ENCODE results near the gene TOM1L1. TPM values are rescaled to one million over a fixed set of nuclear protein-coding genes. Genes with fewer than 3 reads are reported as not detected.

Gene TOM1L1
- polyA plus RNA-seq (2013, experiment 1 of 2) = 28.3 TPM
- 31.0 TPM for polyA plus RNA-seq (2013, experiment 2 of 2)

- no peak within 1 kb of the TSS for H2BK120ac ChIP-seq (ENCODE audit: low read depth, low read length)
- no CpG with 5 or more reads among the region's 67 CpGs for WGBS (ENCODE audit: extremely low coverage, insufficient coverage, low lambda C conversion rate)
- peak within 1 kb of the TSS; percentile 77 for H3K4me3 ChIP-seq (ENCODE audit: low read length)
- peaks cover 3% of the 10 kb centered on the region for H3K79me1 ChIP-seq (ENCODE audit: low read length)
- H3K4me2 ChIP-seq (ENCODE audit: low read length) = peak within 1 kb of the TSS; percentile 72
- peak within 1 kb of the TSS; percentile 84 for H4K8ac ChIP-seq (ENCODE audit: low read depth, low read length)
- peak within 1 kb of the TSS; percentile 94 for H3K23ac ChIP-seq (ENCODE audit: low read length)
- H3K36me3 ChIP-seq (ENCODE audit: control insufficient read depth, insufficient read depth, low read length) = no peaks in the 10 kb centered on the region
- DNase-seq = peak; percentile 88
- no peak within 1 kb of the TSS for H3K4ac ChIP-seq (ENCODE audit: low read depth, low read length)
- H4K5ac ChIP-seq (ENCODE audit: low read length) = no peak within 1 kb of the TSS
- peaks cover 8% of the 10 kb centered on the region for H3K4me1 ChIP-seq (ENCODE audit: control insufficient read depth, low read depth, low read length)
- H3K27me3 ChIP-seq (ENCODE audit: insufficient read depth, low read length, poor library complexity) = no peaks in the 10 kb centered on the region
- H2BK5ac ChIP-seq (ENCODE audit: low read length) = peak within 1 kb of the TSS; percentile 22
- H3K27ac ChIP-seq (ENCODE audit: low read depth, low read length) = peak within 1 kb of the TSS; percentile 89
- peak within 1 kb of the TSS; percentile 92 for H3K56ac ChIP-seq (ENCODE audit: low read length)
- H3K18ac ChIP-seq (ENCODE audit: low read length) = peak within 1 kb of the TSS; percentile 97
- peak within 1 kb of the TSS; percentile 85 for H3K9ac ChIP-seq (ENCODE audit: low read length)
- H3K79me2 ChIP-seq (ENCODE audit: control insufficient read depth, insufficient read depth, low read length) = peaks cover 10% of the 10 kb centered on the region
- no peak within 1 kb of the TSS for H2AK5ac ChIP-seq (ENCODE audit: low read length)
- H2BK15ac ChIP-seq (replicated peaks; ENCODE audit: low read depth) = peak within 1 kb of the TSS; percentile 14
Observed at GRCh38 chr17:54900457-54901229, at the start of gene TOM1L1. Gene TOM1L1 (plus strand): TSS chr17:54900852. CDS start chr17:54900866, 14 bp downstream.

GRCh38 chr17:54859187-54859586 lies 41.5 kb upstream of the TOM1L1 start:
- Histone ChIP-seq H3K79me2 (ENCODE audit: control insufficient read depth, insufficient read depth, low read length) (no peaks in the 10 kb centered on the region), H4K5ac (ENCODE audit: low read length) (no peak overlapping the region), H3K27ac (ENCODE audit: low read depth, low read length) (no peak overlapping the region), H4K8ac (ENCODE audit: low read depth, low read length) (no peak overlapping the region), H3K4me2 (ENCODE audit: low read length) (no peak overlapping the region), H3K79me1 (ENCODE audit: low read length) (no peaks in the 10 kb centered on the region), H3K56ac (ENCODE audit: low read length) (no peak overlapping the region), H2BK120ac (ENCODE audit: low read depth, low read length) (no peak overlapping the region), H2BK15ac (replicated peaks; ENCODE audit: low read depth) (no peak overlapping the region), H2BK5ac (ENCODE audit: low read length) (no peak overlapping the region), H2AK5ac (ENCODE audit: low read length) (no peak overlapping the region), H3K36me3 (ENCODE audit: control insufficient read depth, insufficient read depth, low read length) (no peaks in the 10 kb centered on the region), H3K4me3 (ENCODE audit: low read length) (no peak overlapping the region), H3K18ac (ENCODE audit: low read length) (no peak overlapping the region), H3K9ac (ENCODE audit: low read length) (no peak overlapping the region), H3K4ac (ENCODE audit: low read depth, low read length) (no peak overlapping the region), H3K4me1 (ENCODE audit: control insufficient read depth, low read depth, low read length) (peaks cover 2% of the 10 kb centered on the region), H3K27me3 (ENCODE audit: insufficient read depth, low read length, poor library complexity) (no peaks in the 10 kb centered on the region), H3K23ac (ENCODE audit: low read length) (no peak overlapping the region)
- WGBS (ENCODE audit: extremely low coverage, insufficient coverage, low lambda C conversion rate) = no CpG with 5 or more reads among the region's 2 CpGs
- DNase-seq = no peak

GRCh38 chr17:54860617-54861470 lies 39.8 kb upstream of the TOM1L1 start:
- no peak overlapping the region for H3K4me2 ChIP-seq (ENCODE audit: low read length)
- peak overlapping the region; percentile 71 for H3K56ac ChIP-seq (ENCODE audit: low read length)

GRCh38 chr17:54861471-54861983 lies 39.1 kb upstream of the TOM1L1 start:
- Histone ChIP-seq H3K56ac (ENCODE audit: low read length) (no peak overlapping the region), H4K8ac (ENCODE audit: low read depth, low read length) (no peak overlapping the region), H3K23ac (ENCODE audit: low read length) (no peak overlapping the region), H3K79me2 (ENCODE audit: control insufficient read depth, insufficient read depth, low read length) (no peaks in the 10 kb centered on the region), H3K9ac (ENCODE audit: low read length) (no peak overlapping the region), H3K27ac (ENCODE audit: low read depth, low read length) (no peak overlapping the region), H3K27me3 (ENCODE audit: insufficient read depth, low read length, poor library complexity) (no peaks in the 10 kb centered on the region), H4K5ac (ENCODE audit: low read length) (no peak overlapping the region), H3K4ac (ENCODE audit: low read depth, low read length) (no peak overlapping the region), H2BK5ac (ENCODE audit: low read length) (no peak overlapping the region), H2BK120ac (ENCODE audit: low read depth, low read length) (no peak overlapping the region), H2AK5ac (ENCODE audit: low read length) (no peak overlapping the region), H2BK15ac (replicated peaks; ENCODE audit: low read depth) (no peak overlapping the region), H3K18ac (ENCODE audit: low read length) (no peak overlapping the region), H3K4me3 (ENCODE audit: low read length) (no peak overlapping the region), H3K36me3 (ENCODE audit: control insufficient read depth, insufficient read depth, low read length) (no peaks in the 10 kb centered on the region), H3K79me1 (ENCODE audit: low read length) (no peaks in the 10 kb centered on the region), H3K4me2 (ENCODE audit: low read length) (no peak overlapping the region), H3K4me1 (ENCODE audit: control insufficient read depth, low read depth, low read length) (peaks cover 2% of the 10 kb centered on the region)
- WGBS (ENCODE audit: extremely low coverage, insufficient coverage, low lambda C conversion rate) = no CpG with 5 or more reads among the region's 4 CpGs
- no peak for DNase-seq

More at GRCh38 chr17:54860617-54861470, 39.8 kb upstream of the TOM1L1 start:
- H3K9ac ChIP-seq (ENCODE audit: low read length) = no peak overlapping the region
- peaks cover 2% of the 10 kb centered on the region for H3K4me1 ChIP-seq (ENCODE audit: control insufficient read depth, low read depth, low read length)
- no peak overlapping the region for H2BK120ac ChIP-seq (ENCODE audit: low read depth, low read length)
- no peaks in the 10 kb centered on the region for H3K27me3 ChIP-seq (ENCODE audit: insufficient read depth, low read length, poor library complexity)
- H3K27ac ChIP-seq (ENCODE audit: low read depth, low read length) = no peak overlapping the region
- DNase-seq = peak; percentile 88
- H3K79me2 ChIP-seq (ENCODE audit: control insufficient read depth, insufficient read depth, low read length) = no peaks in the 10 kb centered on the region
- H3K4me3 ChIP-seq (ENCODE audit: low read length) = no peak overlapping the region
- no peaks in the 10 kb centered on the region for H3K36me3 ChIP-seq (ENCODE audit: control insufficient read depth, insufficient read depth, low read length)
- no peak overlapping the region for H2BK5ac ChIP-seq (ENCODE audit: low read length)
- no peaks in the 10 kb centered on the region for H3K79me1 ChIP-seq (ENCODE audit: low read length)
- no peak overlapping the region for H3K18ac ChIP-seq (ENCODE audit: low read length)
- H4K8ac ChIP-seq (ENCODE audit: low read depth, low read length) = no peak overlapping the region
- no CpG with 5 or more reads among the region's 9 CpGs for WGBS (ENCODE audit: extremely low coverage, insufficient coverage, low lambda C conversion rate)
- no peak overlapping the region for H3K4ac ChIP-seq (ENCODE audit: low read depth, low read length)
- no peak overlapping the region for H3K23ac ChIP-seq (ENCODE audit: low read length)
- H2BK15ac ChIP-seq (replicated peaks; ENCODE audit: low read depth) = no peak overlapping the region
- H2AK5ac ChIP-seq (ENCODE audit: low read length) = no peak overlapping the region
- no peak overlapping the region for H4K5ac ChIP-seq (ENCODE audit: low read length)

GRCh38 chr17:54863176-54863575 lies 37.5 kb upstream of the TOM1L1 start:
- no peak overlapping the region for H3K27ac ChIP-seq (ENCODE audit: low read depth, low read length)

More at GRCh38 chr17:54863176-54863575, 37.5 kb upstream of the TOM1L1 start:
- Histone ChIP-seq H4K8ac (ENCODE audit: low read depth, low read length) (no peak overlapping the region), H3K4me1 (ENCODE audit: control insufficient read depth, low read depth, low read length) (peaks cover 2% of the 10 kb centered on the region), H2BK15ac (replicated peaks; ENCODE audit: low read depth) (no peak overlapping the region), H3K79me2 (ENCODE audit: control insufficient read depth, insufficient read depth, low read length) (no peaks in the 10 kb centered on the region), H3K9ac (ENCODE audit: low read length) (no peak overlapping the region), H3K79me1 (ENCODE audit: low read length) (no peaks in the 10 kb centered on the region), H3K4me2 (ENCODE audit: low read length) (no peak overlapping the region), H3K36me3 (ENCODE audit: control insufficient read depth, insufficient read depth, low read length) (no peaks in the 10 kb centered on the region), H3K23ac (ENCODE audit: low read length) (no peak overlapping the region), H2AK5ac (ENCODE audit: low read length) (no peak overlapping the region), H3K56ac (ENCODE audit: low read length) (no peak overlapping the region), H3K27me3 (ENCODE audit: insufficient read depth, low read length, poor library complexity) (no peaks in the 10 kb centered on the region), H3K18ac (ENCODE audit: low read length) (no peak overlapping the region), H2BK5ac (ENCODE audit: low read length) (no peak overlapping the region), H3K4ac (ENCODE audit: low read depth, low read length) (no peak overlapping the region), H2BK120ac (ENCODE audit: low read depth, low read length) (no peak overlapping the region), H4K5ac (ENCODE audit: low read length) (no peak overlapping the region), H3K4me3 (ENCODE audit: low read length) (no peak overlapping the region)
- WGBS (ENCODE audit: extremely low coverage, insufficient coverage, low lambda C conversion rate) = no CpG with 5 or more reads among the region's 2 CpGs
- no peak for DNase-seq

Measured in mesendoderm (in vitro differentiated cells).